Neural cell (in vitro differentiated cells): ENCODE measurements around the gene SPEM3.

Experiments used
- CTCF ChIP-seq: fragments of 450-650 bp; IDR thresholded peaks from 2 replicates; pipeline ENCODE4 v1.5.1; 2014; ENCODE audit warnings: antibody characterized with exemption, mild to moderate bottlenecking, moderate library complexity; ENCODE audit not compliant: poor library complexity, severe bottlenecking
- EP300 ChIP-seq: fragments of 450-650 bp; conservative IDR thresholded peaks from 2 replicates; pipeline ENCODE4 v1.6.1; 2014; ENCODE audit warnings: antibody characterized with exemption, mild to moderate bottlenecking, moderate library complexity; ENCODE audit not compliant: poor library complexity, severe bottlenecking
- EZH2 ChIP-seq: fragments of 200-600, 300-800 bp; shearing (Covaris generic), sonication (generic); IDR thresholded peaks from 2 replicates; pipeline ENCODE4 v1.6.1; 2014; ENCODE audit warnings: antibody characterized with exemption, low read length, borderline replicate concordance, mild to moderate bottlenecking; ENCODE audit not compliant: insufficient read depth, poor library complexity, severe bottlenecking
- POLR2AphosphoS5 ChIP-seq: IDR thresholded peaks from 2 replicates; pipeline ENCODE4 v1.6.1; 2012
- RAD21 ChIP-seq: fragments of 450-650 bp; conservative IDR thresholded peaks from 2 replicates; pipeline ENCODE4 v1.6.1; 2014; ENCODE audit warnings: antibody characterized with exemption, mild to moderate bottlenecking, moderate library complexity
- REST ChIP-seq: IDR thresholded peaks from 2 replicates; pipeline ENCODE4 v1.6.1; 2012; ENCODE audit warnings: borderline replicate concordance
- SMC3 ChIP-seq: fragments of 450-650 bp; conservative IDR thresholded peaks from 2 replicates; pipeline ENCODE4 v1.6.1; 2014; ENCODE audit warnings: antibody characterized with exemption, mild to moderate bottlenecking, moderate library complexity; ENCODE audit not compliant: poor library complexity

- TF ChIP-seq CTCF, result no peak
- TF ChIP-seq EZH2, result no peak
- TF ChIP-seq SMC3, result no peak
- TF ChIP-seq REST, result no peak
- no peak for TF ChIP-seq EP300
- no peak for TF ChIP-seq POLR2AphosphoS5
- no peak for TF ChIP-seq RAD21
Measured at GRCh38 chr17:7396147-7396546, 32.5 kb upstream of the SPEM3 start.
